Measurements from ENCODE around the gene NKX3-2.

Gene NKX3-2

GRCh38 chr4:13530823-13531624, 13.3 kb downstream of the NKX3-2 start:
- no peak for DNase-seq (ENCODE audit: low spot score)

GRCh38 chr4:13529128-13529919, 15.0 kb downstream of the NKX3-2 start:
- DNase-seq (ENCODE audit: low spot score): no peak

GRCh38 chr4:13528821-13529127, 15.5 kb downstream of the NKX3-2 start:
- no peak for DNase-seq (ENCODE audit: low spot score)

GRCh38 chr4:13527981-13528820, 16.1 kb downstream of the NKX3-2 start:
- no peak for DNase-seq (ENCODE audit: low spot score)

GRCh38 chr4:13527192-13527980, 16.9 kb downstream of the NKX3-2 start:
- no peak for DNase-seq (ENCODE audit: low spot score)

GRCh38 chr4:13526658-13527057, 17.6 kb downstream of the NKX3-2 start:
- no peak for DNase-seq (ENCODE audit: low spot score)

- DNase-seq (ENCODE audit: low spot score): no peak
Measured at GRCh38 chr4:13525606-13526281, 18.6 kb downstream of the NKX3-2 start.

- no peak for DNase-seq (ENCODE audit: low spot score)
Measured at GRCh38 chr4:13524504-13525243, 19.6 kb downstream of the NKX3-2 start.

GRCh38 chr4:13523591-13524503, 20.5 kb downstream of the NKX3-2 start:
- DNase-seq (ENCODE audit: low spot score): no peak

- DNase-seq (ENCODE audit: low spot score): no peak
Measured at GRCh38 chr4:13523105-13523477, 21.2 kb downstream of the NKX3-2 start.

- no peak for DNase-seq (ENCODE audit: low spot score)
Measured at GRCh38 chr4:13522282-13523104, 21.8 kb downstream of the NKX3-2 start.

- no peak for DNase-seq (ENCODE audit: low spot score)
Measured at GRCh38 chr4:13521047-13521446, 23.3 kb downstream of the NKX3-2 start.

GRCh38 chr4:13516315-13516860, 27.9 kb downstream of the NKX3-2 start:
- no peak for DNase-seq (ENCODE audit: low spot score)

- no peak for DNase-seq (ENCODE audit: low spot score)
Measured at GRCh38 chr4:13515268-13515667, 29.0 kb downstream of the NKX3-2 start.

- DNase-seq (ENCODE audit: low spot score): no peak
Measured at GRCh38 chr4:13514722-13515121, 29.6 kb downstream of the NKX3-2 start.

- peak; percentile 10 for DNase-seq (ENCODE audit: low spot score)
Measured at GRCh38 chr4:13511101-13511500, 33.2 kb downstream of the NKX3-2 start.

- DNase-seq (ENCODE audit: low spot score): no peak
Measured at GRCh38 chr4:13509442-13509841, 34.9 kb downstream of the NKX3-2 start.

- DNase-seq (ENCODE audit: low spot score): no peak
Measured at GRCh38 chr4:13504374-13504773, 39.9 kb downstream of the NKX3-2 start.

All from RKO (cell line).